Measurements from ENCODE around the gene MXRA8. TPM values are rescaled to one million over a fixed set of nuclear protein-coding genes. Genes with fewer than 3 reads are reported as not detected.

Gene MXRA8
- total and polyA plus RNA-seq, 9 of the 15 experiments (the other 6 are each of a cell fraction or from before 2014, with no cell fraction given), result 0.66 to 11.3 (median 6.3) TPM

DNA sequence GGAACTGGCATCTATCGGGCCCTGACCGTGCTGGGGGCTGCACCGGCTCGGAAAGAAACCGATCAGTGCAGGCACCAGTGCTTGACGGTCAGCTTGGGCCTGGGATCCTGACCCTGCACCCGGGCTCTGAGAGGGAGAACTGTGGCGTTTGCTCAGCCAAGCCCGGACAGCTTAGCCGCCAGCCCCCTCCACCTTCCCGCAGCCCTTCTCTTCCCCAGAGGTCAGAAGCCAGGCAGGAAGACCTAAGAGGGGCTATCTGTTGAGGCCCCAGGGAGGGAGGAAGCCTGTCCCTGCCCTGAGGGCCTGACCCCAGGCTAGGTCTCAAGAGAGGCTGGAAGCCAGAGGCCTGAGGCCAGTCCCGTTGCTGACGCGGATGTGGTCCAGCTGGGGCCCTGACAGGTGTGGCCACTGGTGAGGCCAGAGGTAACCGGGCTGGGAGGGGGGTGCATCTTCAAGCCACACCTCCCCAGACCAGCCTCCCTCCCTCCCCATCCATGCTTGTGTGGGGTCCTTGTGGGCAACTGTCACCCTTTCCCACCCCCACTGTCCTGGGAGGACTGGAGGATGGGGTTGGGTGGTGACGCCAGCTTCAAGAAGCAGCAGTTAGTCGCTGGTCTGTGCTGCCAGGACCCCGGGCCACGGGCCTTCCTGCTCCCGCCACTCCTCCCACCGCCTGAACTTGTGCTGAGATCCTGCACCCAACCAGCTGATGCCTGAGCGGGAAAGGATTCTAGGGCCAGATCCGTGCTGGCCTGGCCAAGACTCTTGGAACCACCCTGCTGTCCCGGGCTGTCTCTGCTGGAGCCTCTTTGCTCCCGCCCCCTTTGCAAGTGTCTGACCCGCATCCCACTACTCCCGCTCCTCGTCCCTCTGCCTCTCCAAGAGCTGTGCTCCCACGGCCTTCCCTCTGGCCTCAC lies 6.6 kb downstream of the MXRA8 start:
- in situ Hi-C loops (cut with MboI) (no loop called here), intact Hi-C loops (cut with micrococcal nuclease) (loop anchor here (2.0 kb wide), 1 partner anchor 21 kb away; no protein-coding TSS in a partner anchor)
- peak; percentile 1; the same call in 1 of the 3 replicates for ATAC-seq
- H3K4me2 ChIP-seq (ENCODE audit: insufficient read depth, low read length), result peak overlapping the region; percentile 21; the same call in 1 of the 2 replicates
- H4K20me1 ChIP-seq (replicated peaks; ENCODE audit: control insufficient read depth, insufficient read depth, low read length), result peaks cover 13% of the 10 kb centered on the region
- peak overlapping the region in 1 of 2 experiments; percentile 69; a peak in 2 of 4 replicates for H3K9ac ChIP-seq (ENCODE audit: insufficient read depth in 1 of 2, low read depth in 2 of 2, low read length in 2 of 2)
- peak in 1 of 4 experiments; percentile 41 for DNase-seq (ENCODE audit: extremely low read depth in 1 of 4, low spot score in 3 of 4)
- no peak overlapping the region for H2AFZ ChIP-seq (ENCODE audit: low read depth, low read length)
- H3K27ac ChIP-seq (ENCODE audit: extremely low read depth, low read depth, low read length), result no peak overlapping the region
- 67% methylated on average over 25 of the region's 29 CpGs for WGBS (ENCODE audit: insufficient coverage, low coverage, missing lambda C conversion rate)
- peaks cover 6 to 76% of the 10 kb centered on the region in 2 experiments; a peak in 3 of 5 replicates for H3K4me1 ChIP-seq (replicated peaks in 1 of 2; ENCODE audit: control insufficient read depth in 2 of 2, insufficient read depth in 2 of 2, low read length in 2 of 2)
- no peaks in the 10 kb centered on the region for H3K9me3 ChIP-seq (replicated peaks; ENCODE audit: control insufficient read depth, insufficient read depth, low read depth, low read length)
- FAIRE-seq, result peak; percentile 71
- H3K9me1 ChIP-seq (ENCODE audit: control insufficient read depth, insufficient read depth, low read length), result no peaks in the 10 kb centered on the region
- CTCF ChIA-PET (ENCODE audit: low intra/inter-chr PET ratio), result interaction anchor here (0.6 kb wide), 2 partner anchors 46 to 50 kb away, joined by 3 read pairs; no protein-coding TSS in a partner anchor
- POLR2A ChIA-PET, result interaction anchor here (0.6 to 1.3 kb wide), 8 partner anchors 17 to 548 kb away, joined by 3 to 5 read pairs (median 3); no protein-coding TSS in a partner anchor
- H3K4me3 ChIP-seq, result no peak overlapping the region
- TSS peak; percentile 74 for BruUV-seq (replicated peaks)
- H3K79me2 ChIP-seq (ENCODE audit: control insufficient read depth, insufficient read depth, low read length), result peaks cover 26% of the 10 kb centered on the region
- H3K27me3 ChIP-seq (ENCODE audit: control insufficient read depth in 2 of 2, insufficient read depth in 2 of 2, low read length in 2 of 2), result no peaks in the 10 kb centered on the region
- H3K36me3 ChIP-seq (ENCODE audit: control insufficient read depth, insufficient read depth, low read length), result no peaks in the 10 kb centered on the region; the same call in 2 of the 3 replicates
- TF ChIP-seq KDM5B (IDR thresholded peaks at IDR 0.05; ENCODE audit: insufficient replicate concordance, low read depth, low read length) (peak; percentile 47), HDAC6 (IDR thresholded peaks at IDR 0.05; ENCODE audit: low read depth, low read length) (no peak), ARID4B (CRISPR knock-in tag; IDR thresholded peaks at IDR 0.05) (0 out of 2 replicates have a peak, but pooled peaks have one; percentile 37), POLR2G (IDR thresholded peaks at IDR 0.05; ENCODE audit: low read depth, low read length) (peak; percentile 69), ZNF263 (CRISPR knock-in tag; IDR thresholded peaks at IDR 0.05; ENCODE audit: borderline replicate concordance) (peak; percentile 57), ZBTB33 (CRISPR knock-in tag; IDR thresholded peaks at IDR 0.05) (peak; percentile 75), RBFOX2 (IDR thresholded peaks at IDR 0.05; ENCODE audit: low read depth, low read length) (peak; percentile 65), PHB (CRISPR knock-in tag; IDR thresholded peaks at IDR 0.05) (peak; percentile 72; the same call in 1 of the 2 replicates)
- TF ChIP-seq, protein P1, sequence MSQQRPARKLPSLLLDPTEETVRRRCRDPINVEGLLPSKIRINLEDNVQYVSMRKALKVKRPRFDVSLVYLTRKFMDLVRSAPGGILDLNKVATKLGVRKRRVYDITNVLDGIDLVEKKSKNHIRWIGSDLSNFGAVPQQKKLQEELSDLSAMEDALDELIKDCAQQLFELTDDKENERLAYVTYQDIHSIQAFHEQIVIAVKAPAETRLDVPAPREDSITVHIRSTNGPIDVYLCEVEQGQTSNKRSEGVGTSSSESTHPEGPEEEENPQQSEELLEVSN (IDR thresholded peaks at IDR 0.05; ENCODE audit: borderline replicate concordance in 1 of 2, extremely low read depth in 1 of 2, insufficient read depth in 1 of 2, insufficient read length in 1 of 2, low read depth in 1 of 2, low read length in 1 of 2, poor library complexity in 1 of 2, severe bottlenecking in 1 of 2), result peak in 1 of 2 experiments; percentile 30
